ENCODE results near the gene NKX3-2. TPM values are rescaled to one million over a fixed set of nuclear protein-coding genes. Genes with fewer than 3 reads are reported as not detected.

The NKX3-2 gene
- total and polyA plus RNA-seq, 10 of the 15 experiments (the other 5 are each of a cell fraction or from before 2014, with no cell fraction given): not detected

DNA sequence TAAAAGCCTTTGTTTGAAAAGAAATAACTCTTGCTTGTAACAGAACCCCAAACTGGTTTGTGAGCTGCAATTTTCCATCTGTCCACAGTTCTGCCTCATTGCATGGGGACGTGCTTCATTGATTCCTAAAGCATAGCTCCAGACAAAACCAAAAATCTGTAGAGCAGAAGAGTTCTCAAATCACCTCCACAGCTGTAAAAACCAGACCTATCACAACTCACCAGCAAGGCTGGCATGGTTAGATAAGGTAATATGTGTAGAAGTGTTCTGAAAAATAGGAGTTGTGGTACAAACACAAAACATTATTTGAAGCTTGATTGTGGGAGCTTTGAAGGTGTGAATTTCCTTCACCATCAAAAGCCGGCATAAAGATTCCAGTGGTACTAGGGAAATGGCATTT, 47.7 kb downstream of the NKX3-2 start:
- FAIRE-seq: no peak
- H4K20me1 ChIP-seq (ENCODE audit: control insufficient read depth, insufficient read depth): no peaks in the 10 kb centered on the region
- no peak overlapping the region for H3K27ac ChIP-seq (ENCODE audit: control insufficient read depth, insufficient read depth)
- no peak overlapping the region for H3K4me2 ChIP-seq (ENCODE audit: control insufficient read depth, insufficient read depth)
- WGBS (ENCODE audit: insufficient coverage, insufficient replicate concordance, low lambda C conversion rate, missing lambda C conversion rate): 42% methylated on average over 2 of the region's 2 CpGs
- no peak overlapping the region for H2AFZ ChIP-seq (ENCODE audit: control insufficient read depth, low read depth, low read length)
- ChIA-PET CTCF (no interaction called here), POLR2A (no interaction called here), RAD21 (ENCODE audit: unreplicated experiment) (no interaction called here), SMC1A (ENCODE audit: uncharacterized antibody, unreplicated experiment) (interaction anchor here (0.6 kb wide), 1 partner anchor 297 kb away, joined by 3 read pairs; no protein-coding TSS in a partner anchor)
- DNase-seq (ENCODE audit: low read depth, low spot score): no peak
- no TSS peak for BruUV-seq (replicated peaks)
- H3K4me3 ChIP-seq: no peak overlapping the region
- no peaks in the 10 kb centered on the region for H3K4me1 ChIP-seq (ENCODE audit: control insufficient read depth, insufficient read depth, low read length)
- H3K36me3 ChIP-seq (ENCODE audit: control insufficient read depth in 2 of 2, insufficient read depth in 2 of 2, low read length in 1 of 2): no peaks in the 10 kb centered on the region
- in situ Hi-C loops (cut with MboI): no loop called here
- H3K27me3 ChIP-seq (replicated peaks in 1 of 2; ENCODE audit: control insufficient read depth in 2 of 2, insufficient read depth in 2 of 2, low read length in 1 of 2): peaks cover 0 to 4% of the 10 kb centered on the region in 2 experiments; a peak in 1 of 4 replicates
- H3K9ac ChIP-seq (ENCODE audit: control insufficient read depth, insufficient read depth, low read length): no peak overlapping the region
- no peak for ATAC-seq
- intact Hi-C loops (cut with micrococcal nuclease; ENCODE audit: unreplicated experiment): no loop called here
- no peaks in the 10 kb centered on the region for H3K9me3 ChIP-seq (replicated peaks; ENCODE audit: control insufficient read depth, insufficient read depth, low read length)
- H3K79me2 ChIP-seq (ENCODE audit: control insufficient read depth, insufficient read depth, low read length): no peaks in the 10 kb centered on the region
- TF ChIP-seq NKRF (conservative IDR thresholded peaks at IDR 0.05) (no peak), SKIL (IDR thresholded peaks at IDR 0.05; ENCODE audit: low read depth, poor library complexity, severe bottlenecking) (no peak), IRF4 (IDR thresholded peaks at IDR 0.05; ENCODE audit: low read depth, low read length) (no peak), EZH2 (IDR thresholded peaks at IDR 0.05; ENCODE audit: borderline replicate concordance, control insufficient read depth, low read depth, low read length) (no peak), HDAC6 (IDR thresholded peaks at IDR 0.05; ENCODE audit: unreplicated experiment) (no peak), NR2F1 (conservative IDR thresholded peaks at IDR 0.05) (no peak), DPF2 (IDR thresholded peaks at IDR 0.05) (no peak), CREB1 (IDR thresholded peaks at IDR 0.05; ENCODE audit: low read depth) (no peak), SRF (IDR thresholded peaks at IDR 0.05; ENCODE audit: low read depth in 2 of 2, low read length in 2 of 2) (no peak), TCF7 (IDR thresholded peaks at IDR 0.05; ENCODE audit: borderline replicate concordance) (no peak), CBX5 (IDR thresholded peaks at IDR 0.05; ENCODE audit: low read depth) (no peak), MYB (IDR thresholded peaks at IDR 0.05; ENCODE audit: borderline replicate concordance, low read depth, low read length) (no peak), MXI1 (IDR thresholded peaks at IDR 0.05; ENCODE audit: low read depth, low read length) (no peak), LARP7 (IDR thresholded peaks at IDR 0.05) (no peak), RELB (IDR thresholded peaks at IDR 0.05; ENCODE audit: low read depth) (no peak), CBFB (IDR thresholded peaks at IDR 0.05; ENCODE audit: low read depth) (no peak)
- TF ChIP-seq, protein P1, sequence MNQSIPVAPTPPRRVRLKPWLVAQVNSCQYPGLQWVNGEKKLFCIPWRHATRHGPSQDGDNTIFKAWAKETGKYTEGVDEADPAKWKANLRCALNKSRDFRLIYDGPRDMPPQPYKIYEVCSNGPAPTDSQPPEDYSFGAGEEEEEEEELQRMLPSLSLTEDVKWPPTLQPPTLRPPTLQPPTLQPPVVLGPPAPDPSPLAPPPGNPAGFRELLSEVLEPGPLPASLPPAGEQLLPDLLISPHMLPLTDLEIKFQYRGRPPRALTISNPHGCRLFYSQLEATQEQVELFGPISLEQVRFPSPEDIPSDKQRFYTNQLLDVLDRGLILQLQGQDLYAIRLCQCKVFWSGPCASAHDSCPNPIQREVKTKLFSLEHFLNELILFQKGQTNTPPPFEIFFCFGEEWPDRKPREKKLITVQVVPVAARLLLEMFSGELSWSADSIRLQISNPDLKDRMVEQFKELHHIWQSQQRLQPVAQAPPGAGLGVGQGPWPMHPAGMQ (IDR thresholded peaks at IDR 0.05; ENCODE audit: borderline replicate concordance): no peak
- TF ChIP-seq, protein P2, sequence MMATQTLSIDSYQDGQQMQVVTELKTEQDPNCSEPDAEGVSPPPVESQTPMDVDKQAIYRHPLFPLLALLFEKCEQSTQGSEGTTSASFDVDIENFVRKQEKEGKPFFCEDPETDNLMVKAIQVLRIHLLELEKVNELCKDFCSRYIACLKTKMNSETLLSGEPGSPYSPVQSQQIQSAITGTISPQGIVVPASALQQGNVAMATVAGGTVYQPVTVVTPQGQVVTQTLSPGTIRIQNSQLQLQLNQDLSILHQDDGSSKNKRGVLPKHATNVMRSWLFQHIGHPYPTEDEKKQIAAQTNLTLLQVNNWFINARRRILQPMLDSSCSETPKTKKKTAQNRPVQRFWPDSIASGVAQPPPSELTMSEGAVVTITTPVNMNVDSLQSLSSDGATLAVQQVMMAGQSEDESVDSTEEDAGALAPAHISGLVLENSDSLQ (IDR thresholded peaks at IDR 0.05): no peak
